Bronchial epithelial cell (primary cell): ENCODE results near the gene MAPK1IP1L. TPM values are rescaled to one million over a fixed set of nuclear protein-coding genes. Genes with fewer than 3 reads are reported as not detected.

Experiments used
- DNase-seq: peaks from one replicate; pipeline ENCODE4 v3.0.0-alpha.2; 2010; ENCODE audit warnings: low read depth
- FAIRE-seq: peaks from 2 replicates; lab custom pipeline; 2011; peaks lifted over from hg19 to GRCh38; lab: Jason Lieb, UNC
- H3K27me3 ChIP-seq: 2 replicates; pipeline ENCODE4 v1.5.1; 2011; ENCODE audit warnings: low read length; ENCODE audit not compliant: control insufficient read depth, insufficient read depth
- H3K36me3 ChIP-seq: 2 replicates; pipeline ENCODE4 v1.5.1; 2011; ENCODE audit warnings: low read length; ENCODE audit not compliant: control insufficient read depth, insufficient read depth
- H3K4me3 ChIP-seq: 2 replicates; pipeline ENCODE4 v1.5.1; 2011; ENCODE audit warnings: mild to moderate bottlenecking, low read depth, low read length, control low read depth
- total RNA-seq: library from RNA; depleted of rRNA; stranded (reverse); fragments of >200 nt; gene quantifications from 2 replicates; pipeline ENCODE4 v1.2.1, GENCODE V29; 2014
- TF ChIP-seq, protein P1 (sequence below): IDR thresholded peaks from 2 replicates; pipeline ENCODE4 v1.5.1; 2011; ENCODE audit warnings: mild to moderate bottlenecking, moderate library complexity, low read length, control low read depth, inconsistent platforms; ENCODE audit not compliant: insufficient read depth, severe bottlenecking

MAPK1IP1L gene
- total RNA-seq, 1 donor from 2014 or later, result 12.1 TPM

GRCh38 chr14:55117803-55118441 lies 66.5 kb downstream of the MAPK1IP1L start:
- DNase-seq, result peak; percentile 87
- no peaks in the 10 kb centered on the region for H3K27me3 ChIP-seq
- no peak overlapping the region for H3K4me3 ChIP-seq
- no peaks in the 10 kb centered on the region for H3K36me3 ChIP-seq
- peak; percentile 50 for FAIRE-seq
- TF ChIP-seq, protein P1, sequence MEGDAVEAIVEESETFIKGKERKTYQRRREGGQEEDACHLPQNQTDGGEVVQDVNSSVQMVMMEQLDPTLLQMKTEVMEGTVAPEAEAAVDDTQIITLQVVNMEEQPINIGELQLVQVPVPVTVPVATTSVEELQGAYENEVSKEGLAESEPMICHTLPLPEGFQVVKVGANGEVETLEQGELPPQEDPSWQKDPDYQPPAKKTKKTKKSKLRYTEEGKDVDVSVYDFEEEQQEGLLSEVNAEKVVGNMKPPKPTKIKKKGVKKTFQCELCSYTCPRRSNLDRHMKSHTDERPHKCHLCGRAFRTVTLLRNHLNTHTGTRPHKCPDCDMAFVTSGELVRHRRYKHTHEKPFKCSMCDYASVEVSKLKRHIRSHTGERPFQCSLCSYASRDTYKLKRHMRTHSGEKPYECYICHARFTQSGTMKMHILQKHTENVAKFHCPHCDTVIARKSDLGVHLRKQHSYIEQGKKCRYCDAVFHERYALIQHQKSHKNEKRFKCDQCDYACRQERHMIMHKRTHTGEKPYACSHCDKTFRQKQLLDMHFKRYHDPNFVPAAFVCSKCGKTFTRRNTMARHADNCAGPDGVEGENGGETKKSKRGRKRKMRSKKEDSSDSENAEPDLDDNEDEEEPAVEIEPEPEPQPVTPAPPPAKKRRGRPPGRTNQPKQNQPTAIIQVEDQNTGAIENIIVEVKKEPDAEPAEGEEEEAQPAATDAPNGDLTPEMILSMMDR, result no peak

GRCh38 chr14:55118761-55119160 lies 67.3 kb downstream of the MAPK1IP1L start:
- H3K4me3 ChIP-seq, result no peak overlapping the region
- FAIRE-seq (no peak), DNase-seq (no peak)
- H3K27me3 ChIP-seq, result no peaks in the 10 kb centered on the region
- TF ChIP-seq, protein P1, result no peak
- H3K36me3 ChIP-seq, result no peaks in the 10 kb centered on the region

Other genes starting within 250 kb of the MAPK1IP1L start
- 7.9 and 9.0 TPM in 2 replicates for gene GCH1, start 148.8 kb upstream of the MAPK1IP1L start, total RNA-seq
- gene WDHD1, start 24.5 kb upstream of the MAPK1IP1L start, total RNA-seq, result 8.7 and 10.0 TPM in 2 replicates
- gene SOCS4, start 24.4 kb upstream of the MAPK1IP1L start, total RNA-seq, result 10.0 and 13.6 TPM in 2 replicates
- 198 and 253 TPM in 2 replicates for gene LGALS3, start 77.6 kb downstream of the MAPK1IP1L start, total RNA-seq
- 0.26 and 0.38 TPM in 2 replicates for gene DLGAP5, start 139.9 kb downstream of the MAPK1IP1L start, total RNA-seq
- gene FBXO34, start 219.8 kb downstream of the MAPK1IP1L start, total RNA-seq, result 28.9 and 29.5 TPM in 2 replicates